ENCODE measurements around the gene PTCH1.

The PTCH1 gene

DNA sequence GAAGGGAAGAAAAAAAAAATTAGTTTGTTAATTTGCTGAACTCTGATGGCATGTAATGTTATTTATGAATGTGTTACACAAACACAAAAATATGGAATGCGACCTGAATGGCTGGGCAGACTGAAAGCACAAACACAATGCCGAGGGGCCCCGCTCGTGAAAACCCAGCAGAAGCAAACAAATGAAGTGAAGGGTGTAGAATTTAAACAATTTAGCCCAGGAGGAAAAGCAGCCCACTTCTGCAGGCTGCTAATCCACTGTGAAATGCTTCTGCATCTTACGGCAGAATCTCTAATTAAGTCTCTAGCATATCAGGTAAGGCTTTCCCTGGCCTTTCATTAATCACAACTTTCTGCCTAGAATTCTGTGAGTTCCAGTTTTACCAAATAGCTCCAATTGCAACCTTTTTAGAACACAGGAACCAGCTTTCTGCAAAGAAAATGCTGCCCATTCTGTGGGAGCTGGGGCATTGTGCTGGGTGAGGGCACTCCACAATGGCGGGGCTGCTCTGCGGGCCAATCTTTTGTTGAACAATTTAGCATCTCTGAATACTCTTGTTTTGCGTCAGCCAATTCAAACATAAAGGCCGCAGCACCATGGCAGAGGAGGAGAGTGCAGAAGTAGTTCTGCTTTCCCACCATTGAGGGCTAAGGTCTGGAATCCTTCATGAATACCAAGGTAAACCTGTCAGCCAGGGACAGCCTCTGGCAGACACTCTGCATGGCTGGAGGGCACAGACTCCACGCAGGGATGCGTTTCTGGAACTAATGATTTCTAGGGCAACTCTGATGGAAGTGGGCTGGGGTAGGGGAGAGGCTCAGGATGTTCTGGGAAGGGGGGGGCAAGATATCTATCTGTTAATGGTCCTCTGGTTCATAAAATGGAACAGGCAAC lies 66.4 kb downstream of the PTCH1 start:
- TF ChIP-seq, protein P1, sequence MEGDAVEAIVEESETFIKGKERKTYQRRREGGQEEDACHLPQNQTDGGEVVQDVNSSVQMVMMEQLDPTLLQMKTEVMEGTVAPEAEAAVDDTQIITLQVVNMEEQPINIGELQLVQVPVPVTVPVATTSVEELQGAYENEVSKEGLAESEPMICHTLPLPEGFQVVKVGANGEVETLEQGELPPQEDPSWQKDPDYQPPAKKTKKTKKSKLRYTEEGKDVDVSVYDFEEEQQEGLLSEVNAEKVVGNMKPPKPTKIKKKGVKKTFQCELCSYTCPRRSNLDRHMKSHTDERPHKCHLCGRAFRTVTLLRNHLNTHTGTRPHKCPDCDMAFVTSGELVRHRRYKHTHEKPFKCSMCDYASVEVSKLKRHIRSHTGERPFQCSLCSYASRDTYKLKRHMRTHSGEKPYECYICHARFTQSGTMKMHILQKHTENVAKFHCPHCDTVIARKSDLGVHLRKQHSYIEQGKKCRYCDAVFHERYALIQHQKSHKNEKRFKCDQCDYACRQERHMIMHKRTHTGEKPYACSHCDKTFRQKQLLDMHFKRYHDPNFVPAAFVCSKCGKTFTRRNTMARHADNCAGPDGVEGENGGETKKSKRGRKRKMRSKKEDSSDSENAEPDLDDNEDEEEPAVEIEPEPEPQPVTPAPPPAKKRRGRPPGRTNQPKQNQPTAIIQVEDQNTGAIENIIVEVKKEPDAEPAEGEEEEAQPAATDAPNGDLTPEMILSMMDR (IDR thresholded peaks at IDR 0.05): no peak

- TF ChIP-seq, protein P1 (IDR thresholded peaks at IDR 0.05): no peak
Observed at GRCh38 chr9:95449016-95449415, 67.8 kb downstream of the PTCH1 start.

DNA sequence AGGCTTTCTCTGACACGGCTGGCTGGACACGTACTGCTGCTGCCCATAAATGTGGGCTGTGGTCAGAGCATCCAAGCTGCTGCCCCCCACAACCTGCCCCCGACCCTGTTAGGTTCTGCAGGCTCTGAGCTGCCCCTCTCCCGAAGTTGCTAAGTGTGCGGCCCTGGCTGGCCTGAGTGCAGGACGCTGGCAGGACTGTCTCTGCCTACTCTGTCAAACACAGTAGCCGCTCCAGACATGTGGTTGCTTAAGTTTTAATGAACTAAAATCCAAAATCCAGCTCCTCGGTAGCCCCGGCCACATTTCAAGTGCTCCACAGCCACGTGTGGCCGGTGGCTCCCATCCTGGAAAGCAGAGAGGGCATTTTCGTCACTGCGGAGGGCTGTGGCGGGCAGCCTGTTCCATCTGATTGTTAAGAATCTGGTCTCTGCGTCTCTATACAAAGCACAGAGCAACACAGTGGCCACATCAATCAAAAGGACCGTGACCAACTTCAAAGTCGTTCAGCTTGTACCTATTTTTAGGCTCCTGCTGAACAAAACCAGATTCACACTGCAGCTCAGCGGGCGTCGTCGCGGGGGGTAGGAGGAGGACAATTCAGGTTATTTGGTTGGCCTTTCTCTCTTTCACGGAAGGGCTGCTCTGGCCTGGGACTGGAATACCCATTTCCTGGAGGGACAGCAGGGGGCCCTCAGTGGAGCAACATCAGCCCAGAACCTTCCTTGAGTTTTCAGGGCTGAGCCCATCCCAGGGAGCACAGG lies 68.9 kb downstream of the PTCH1 start:
- TF ChIP-seq, protein P1 (IDR thresholded peaks at IDR 0.05): no peak

DNA sequence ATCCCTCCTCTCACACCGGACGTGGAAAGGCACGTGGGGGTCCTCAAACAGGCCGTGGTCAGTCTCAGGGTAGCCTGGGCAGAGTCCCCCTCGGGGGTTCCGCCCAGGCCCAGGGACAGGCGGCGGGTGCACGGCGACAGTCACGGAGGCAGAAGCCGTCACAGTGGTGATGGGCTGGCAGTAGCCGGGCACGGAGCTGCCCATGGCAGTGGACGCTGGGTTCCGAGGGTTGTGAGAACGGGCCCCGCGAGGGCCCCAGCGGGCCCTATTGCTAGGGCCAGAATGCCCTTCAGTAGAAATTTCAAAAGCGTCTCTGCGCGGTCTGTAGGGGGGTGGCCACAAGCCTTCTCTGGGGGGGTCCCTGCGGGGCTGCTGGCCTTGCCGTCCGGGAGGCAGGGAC lies 69.8 kb downstream of the PTCH1 start:
- TF ChIP-seq, protein P1 (IDR thresholded peaks at IDR 0.05): no peak

- TF ChIP-seq, protein P1 (IDR thresholded peaks at IDR 0.05): no peak
Observed at GRCh38 chr9:95446259-95446658, 70.5 kb downstream of the PTCH1 start.

DNA sequence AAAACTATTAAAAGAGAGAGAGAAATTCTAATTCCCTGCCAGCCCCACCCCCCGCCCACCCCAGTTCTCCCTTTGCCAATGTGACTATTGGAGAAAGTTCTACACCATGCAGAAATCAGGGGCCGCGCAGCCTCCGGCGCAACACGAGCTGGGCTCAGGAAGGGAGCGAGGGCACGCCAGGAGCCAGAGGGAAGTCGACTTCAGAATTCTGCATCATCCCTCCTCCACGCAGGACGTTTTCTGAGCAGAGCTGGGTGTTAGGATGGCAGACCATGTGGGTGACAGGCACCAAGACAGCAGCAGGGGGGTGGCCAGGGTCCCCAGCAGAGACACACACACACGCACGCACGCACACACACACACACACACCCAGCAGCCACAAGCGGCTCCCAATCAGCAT lies 72.6 kb downstream of the PTCH1 start:
- TF ChIP-seq, protein P1 (IDR thresholded peaks at IDR 0.05): no peak

DNA sequence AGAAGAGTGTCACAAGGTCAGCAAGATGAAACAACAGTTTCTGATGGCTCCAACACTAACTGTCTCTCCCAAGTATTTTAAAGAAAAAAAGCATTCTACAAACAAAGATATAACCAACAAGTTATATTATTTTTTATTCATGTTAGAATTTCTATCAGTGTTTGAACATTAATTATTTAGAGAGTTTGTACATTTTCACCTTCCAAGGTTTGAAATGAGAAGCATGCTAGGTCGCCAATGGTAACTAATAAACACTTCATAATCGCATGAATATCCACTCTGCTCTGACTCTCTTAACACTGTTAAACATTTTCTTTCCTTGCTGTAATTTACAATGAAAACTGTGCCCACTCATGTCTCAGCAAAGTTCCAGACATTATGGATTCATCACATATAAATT lies 73.5 kb downstream of the PTCH1 start:
- TF ChIP-seq, protein P1 (IDR thresholded peaks at IDR 0.05): no peak
